Uterus (tissue), 2 donors: ENCODE results near the gene NPIPA2.
"Not testable (repeated sequence)": the region's sequence is repeated elsewhere in the genome, so short reads cannot be mapped to it uniquely, and the experiment has no call there.

Experiments
- POLR2A ChIP-seq, 2 donors: fragments of 450-650 bp; IDR thresholded peaks; one replicate each; pipeline ENCODE4 v1.6.1; 2016; ENCODE audit warnings: antibody characterized with exemption in 2 of 2, mild to moderate bottlenecking in 1 of 2, moderate library complexity in 1 of 2
- TF ChIP-seq, protein P1 (sequence below), 4 experiments: fragments of 200-600 bp in 2 of 4; fragments of 450-650 bp in 2 of 4; sonication (generic) in 2 of 4; IDR thresholded peaks; one replicate each; pipeline ENCODE4 v1.5.1; 2016 to 2019; ENCODE audit warnings: antibody characterized with exemption in 4 of 4, mild to moderate bottlenecking in 2 of 4, moderate library complexity in 1 of 4

DNA sequence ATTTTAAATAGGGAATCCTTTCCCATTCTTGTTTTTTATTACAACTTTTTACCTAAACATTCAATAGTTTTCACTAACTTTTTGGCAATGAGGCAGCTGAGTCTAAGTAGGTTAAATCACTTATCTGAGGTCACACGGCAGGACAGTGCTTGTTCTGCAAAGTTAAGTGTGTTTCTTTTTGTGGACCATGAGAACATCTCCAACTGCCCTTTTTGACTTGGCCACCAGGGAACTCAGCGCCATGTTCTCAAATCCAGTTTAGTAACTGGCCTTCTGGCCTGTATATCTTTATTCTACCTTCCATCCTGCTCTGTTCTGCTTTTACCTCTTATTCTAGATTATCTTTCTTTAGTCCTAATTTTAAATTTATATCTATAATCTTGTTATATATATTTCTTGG, 31.3 kb downstream of the NPIPA2 start:
- TF ChIP-seq, protein P1, sequence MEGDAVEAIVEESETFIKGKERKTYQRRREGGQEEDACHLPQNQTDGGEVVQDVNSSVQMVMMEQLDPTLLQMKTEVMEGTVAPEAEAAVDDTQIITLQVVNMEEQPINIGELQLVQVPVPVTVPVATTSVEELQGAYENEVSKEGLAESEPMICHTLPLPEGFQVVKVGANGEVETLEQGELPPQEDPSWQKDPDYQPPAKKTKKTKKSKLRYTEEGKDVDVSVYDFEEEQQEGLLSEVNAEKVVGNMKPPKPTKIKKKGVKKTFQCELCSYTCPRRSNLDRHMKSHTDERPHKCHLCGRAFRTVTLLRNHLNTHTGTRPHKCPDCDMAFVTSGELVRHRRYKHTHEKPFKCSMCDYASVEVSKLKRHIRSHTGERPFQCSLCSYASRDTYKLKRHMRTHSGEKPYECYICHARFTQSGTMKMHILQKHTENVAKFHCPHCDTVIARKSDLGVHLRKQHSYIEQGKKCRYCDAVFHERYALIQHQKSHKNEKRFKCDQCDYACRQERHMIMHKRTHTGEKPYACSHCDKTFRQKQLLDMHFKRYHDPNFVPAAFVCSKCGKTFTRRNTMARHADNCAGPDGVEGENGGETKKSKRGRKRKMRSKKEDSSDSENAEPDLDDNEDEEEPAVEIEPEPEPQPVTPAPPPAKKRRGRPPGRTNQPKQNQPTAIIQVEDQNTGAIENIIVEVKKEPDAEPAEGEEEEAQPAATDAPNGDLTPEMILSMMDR (IDR thresholded peaks at IDR 0.05) = not testable (repeated sequence)
- not testable (repeated sequence) for TF ChIP-seq POLR2A (IDR thresholded peaks at IDR 0.05)
